ENCODE measurements around the gene HDAC10.

The HDAC10 gene

GRCh38 chr22:50250555-50251476 lies at the start of gene HDAC10:
Gene HDAC10 (minus strand): TSS chr22:50251265. CDS start chr22:50251032, 233 bp downstream.
- peak; percentile 87 for DNase-seq

GRCh38 chr22:50300620-50301257 lies 49.7 kb upstream of the HDAC10 start:
- no peak for DNase-seq

GRCh38 chr22:50299785-50300619 lies 48.9 kb upstream of the HDAC10 start:
- DNase-seq: no peak

- DNase-seq: no peak
Measured at GRCh38 chr22:50298937-50299784, 48.1 kb upstream of the HDAC10 start.

GRCh38 chr22:50298266-50298637 lies 47.2 kb upstream of the HDAC10 start:
- no peak for DNase-seq

- DNase-seq: no peak
Measured at GRCh38 chr22:50297510-50298265, 46.6 kb upstream of the HDAC10 start.

GRCh38 chr22:50296658-50297490 lies 45.8 kb upstream of the HDAC10 start:
- DNase-seq: no peak

- no peak for DNase-seq
Measured at GRCh38 chr22:50294319-50294656, 43.2 kb upstream of the HDAC10 start.

- DNase-seq: no peak
Measured at GRCh38 chr22:50293441-50294318, 42.6 kb upstream of the HDAC10 start.

- no peak for DNase-seq
Measured at GRCh38 chr22:50292643-50293440, 41.8 kb upstream of the HDAC10 start.

GRCh38 chr22:50289942-50290630 lies 39.0 kb upstream of the HDAC10 start:
- no peak for DNase-seq

- no peak for DNase-seq
Measured at GRCh38 chr22:50289151-50289941, 38.3 kb upstream of the HDAC10 start.

GRCh38 chr22:50287731-50288130 lies 36.7 kb upstream of the HDAC10 start:
- no peak for DNase-seq

GRCh38 chr22:50286701-50287318 lies 35.7 kb upstream of the HDAC10 start:
- DNase-seq: no peak

GRCh38 chr22:50286275-50286674 lies 35.2 kb upstream of the HDAC10 start:
- DNase-seq: no peak

- DNase-seq: no peak
Measured at GRCh38 chr22:50285568-50286229, 34.6 kb upstream of the HDAC10 start.
